ENCODE measurements around the gene TMEM154.

- no peak for TF ChIP-seq PBX3 (IDR thresholded peaks at IDR 0.05)
- TF ChIP-seq CTCF (IDR thresholded peaks at IDR 0.05) = no peak
- TF ChIP-seq EZH2phosphoT487 (IDR thresholded peaks at IDR 0.05; ENCODE audit: borderline replicate concordance, low read depth) = no peak
- no peak for TF ChIP-seq POLR2AphosphoS5 (IDR thresholded peaks at IDR 0.05; ENCODE audit: low read depth, low read length)
- TF ChIP-seq NRF1 (IDR thresholded peaks at IDR 0.05; ENCODE audit: low read depth, low read length) = no peak
- no peak for TF ChIP-seq FOSL2 (IDR thresholded peaks at IDR 0.05; ENCODE audit: borderline replicate concordance, low read depth)
- no peak for TF ChIP-seq TAF1 (IDR thresholded peaks at IDR 0.05; ENCODE audit: borderline replicate concordance, low read depth, low read length)
- TF ChIP-seq YY1 (IDR thresholded peaks at IDR 0.05; ENCODE audit: low read depth) = no peak
- TF ChIP-seq MXI1 (IDR thresholded peaks at IDR 0.05; ENCODE audit: low read depth, low read length) = no peak
- TF ChIP-seq ZBTB33 (IDR thresholded peaks at IDR 0.05; ENCODE audit: borderline replicate concordance, low read depth) = no peak
- TF ChIP-seq RAD21 (IDR thresholded peaks at IDR 0.05; ENCODE audit: low read length) = no peak
- TF ChIP-seq REST (IDR thresholded peaks at IDR 0.05; ENCODE audit: low read depth, low read length) = no peak
Observed at GRCh38 chr4:152585023-152585441, 94.8 kb downstream of the TMEM154 start.
